ENCODE data around the gene GEMIN8. TPM values are rescaled to one million over a fixed set of nuclear protein-coding genes. Genes with fewer than 3 reads are reported as not detected.

The GEMIN8 gene
- total and polyA plus RNA-seq, 10 donors = 11.6 to 20.6 (median 14.6) TPM

GRCh38 chrX:14013054-14013453 lies 16.6 kb downstream of the GEMIN8 start:
- no peak for TF ChIP-seq POLR2AphosphoS5 (IDR thresholded peaks at IDR 0.05)
- no peak for TF ChIP-seq CTCF (IDR thresholded peaks at IDR 0.05 in 8 of 11, conservative IDR thresholded peaks at IDR 0.05 in 3 of 11)
- TF ChIP-seq POLR2A (IDR thresholded peaks at IDR 0.05) = no peak
- Histone ChIP-seq H3K9me3 (no peaks in the 10 kb centered on the region), H3K27ac (peak overlapping the region in 1 of 8 donors; percentile 52), H3K4me3 (no peak overlapping the region), H3K4me1 (no peaks in the 10 kb centered on the region), H3K27me3 (replicated peaks in 1 of 7) (no peaks in the 10 kb centered on the region), H3K36me3 (peaks cover 0 to 52% (median 11%) of the 10 kb centered on the region in 6 donors)
- 69 to 76% (median 72%) methylated on average over 4 of the region's 4 CpGs for WGBS, 5 donors
- intact Hi-C loops (cut with DNase I; ENCODE audit: low total_unique reads) = no loop called here
- no peak for DNase-seq

- intact Hi-C loops (cut with DNase I; ENCODE audit: low total_unique reads) = no loop called here
- H3K36me3 ChIP-seq = peaks cover 0 to 57% (median 23%) of the 10 kb centered on the region in 6 donors
- DNase-seq = no peak
- H3K4me3 ChIP-seq = no peak overlapping the region
- WGBS, 5 donors = 94 to 98% (median 96%) methylated on average over 3 of the region's 3 CpGs
- no peak overlapping the region for H3K27ac ChIP-seq
- no peaks in the 10 kb centered on the region for H3K4me1 ChIP-seq
- H3K9me3 ChIP-seq = no peaks in the 10 kb centered on the region
- TF ChIP-seq POLR2AphosphoS5 (IDR thresholded peaks at IDR 0.05) (no peak), POLR2A (IDR thresholded peaks at IDR 0.05) (no peak), CTCF (IDR thresholded peaks at IDR 0.05 in 8 of 11, conservative IDR thresholded peaks at IDR 0.05 in 3 of 11) (no peak)
- no peaks in the 10 kb centered on the region for H3K27me3 ChIP-seq (replicated peaks in 1 of 7)
Observed at GRCh38 chrX:14010566-14010965, 19.1 kb downstream of the GEMIN8 start.

GRCh38 chrX:14006540-14006939 lies 23.2 kb downstream of the GEMIN8 start:
- Histone ChIP-seq H3K4me1 (no peaks in the 10 kb centered on the region), H3K27ac (no peak overlapping the region), H3K27me3 (replicated peaks in 1 of 7) (no peaks in the 10 kb centered on the region), H3K9me3 (peaks cover 0 to 10% (median 0%) of the 10 kb centered on the region in 8 donors), H3K4me3 (no peak overlapping the region), H3K36me3 (peaks cover 0 to 63% (median 23%) of the 10 kb centered on the region in 6 donors)
- intact Hi-C loops (cut with DNase I; ENCODE audit: low total_unique reads) = no loop called here
- no peak for DNase-seq
- WGBS, 5 donors = 83 to 97% (median 94%) methylated on average over 10 of the region's 10 CpGs
- no peak for TF ChIP-seq POLR2A (IDR thresholded peaks at IDR 0.05)
- TF ChIP-seq CTCF (IDR thresholded peaks at IDR 0.05 in 8 of 11, conservative IDR thresholded peaks at IDR 0.05 in 3 of 11) = no peak
- no peak for TF ChIP-seq POLR2AphosphoS5 (IDR thresholded peaks at IDR 0.05)

- H3K36me3 ChIP-seq = peaks cover 0 to 54% (median 21%) of the 10 kb centered on the region in 6 donors
- no peaks in the 10 kb centered on the region for H3K4me1 ChIP-seq
- WGBS, 5 donors = 70 to 100% (median 84%) methylated on average over 2 of the region's 2 CpGs
- DNase-seq = no peak
- peaks cover 0 to 10% (median 0%) of the 10 kb centered on the region in 8 donors for H3K9me3 ChIP-seq
- H3K27ac ChIP-seq = no peak overlapping the region
- H3K4me3 ChIP-seq = no peak overlapping the region
- no peaks in the 10 kb centered on the region for H3K27me3 ChIP-seq (replicated peaks in 1 of 7)
- intact Hi-C loops (cut with DNase I; ENCODE audit: low total_unique reads) = no loop called here
- TF ChIP-seq CTCF (IDR thresholded peaks at IDR 0.05 in 8 of 11, conservative IDR thresholded peaks at IDR 0.05 in 3 of 11) (no peak), POLR2AphosphoS5 (IDR thresholded peaks at IDR 0.05) (no peak), POLR2A (IDR thresholded peaks at IDR 0.05) (no peak)
Observed at GRCh38 chrX:14003876-14004425, 25.7 kb downstream of the GEMIN8 start.
